ENCODE data around the gene TRIM38.
"Not testable (repeated sequence)": the region's sequence is repeated elsewhere in the genome, so short reads cannot be mapped to it uniquely, and the experiment has no call there.

Gene TRIM38

GRCh38 chr6:25972128-25972527 is 9.5 kb downstream of the TRIM38 start:
- no peak for DNase-seq

GRCh38 chr6:25972902-25973301 is 10.3 kb downstream of the TRIM38 start:
- no peak for DNase-seq

- DNase-seq, result no peak
These were observed 11.4 kb downstream of the TRIM38 start for GRCh38 chr6:25973923-25974555.

- DNase-seq, result no peak
These were observed 13.4 kb downstream of the TRIM38 start for GRCh38 chr6:25975923-25976560.

- DNase-seq, result no peak
These were observed 18.3 kb downstream of the TRIM38 start for GRCh38 chr6:25980935-25981334.

GRCh38 chr6:25981568-25982263 is 19.1 kb downstream of the TRIM38 start:
- no peak for DNase-seq

- no peak for DNase-seq
These were observed 21.7 kb downstream of the TRIM38 start for GRCh38 chr6:25984265-25984664.

GRCh38 chr6:25987845-25988244 is 25.2 kb downstream of the TRIM38 start:
- DNase-seq, result no peak

GRCh38 chr6:25990172-25990873 is 27.7 kb downstream of the TRIM38 start:
- no peak for DNase-seq

GRCh38 chr6:25991785-25992412 is 29.3 kb downstream of the TRIM38 start:
- DNase-seq, result peak in 4 of 6 experiments; percentile 27 to 71 (median 50)

GRCh38 chr6:25992413-25993340 is 30.1 kb downstream of the TRIM38 start:
- peak; percentile 78 to 91 (median 86) for DNase-seq

- DNase-seq, result not testable (repeated sequence)
These were observed 30.7 kb downstream of the TRIM38 start for GRCh38 chr6:25993341-25993684.

- no peak for DNase-seq
These were observed 32.9 kb downstream of the TRIM38 start for GRCh38 chr6:25995507-25995906.

GRCh38 chr6:25997921-25998320 is 35.3 kb downstream of the TRIM38 start:
- no peak for DNase-seq

- DNase-seq, result no peak
These were observed 35.8 kb downstream of the TRIM38 start for GRCh38 chr6:25998379-25998778.

- DNase-seq, result not testable (repeated sequence)
These were observed 36.6 kb downstream of the TRIM38 start for GRCh38 chr6:25999225-25999624.

GRCh38 chr6:26000366-26001144 is 38.0 kb downstream of the TRIM38 start:
- no peak for DNase-seq

GRCh38 chr6:26003102-26003694 is 40.6 kb downstream of the TRIM38 start:
- DNase-seq, result peak in 5 of 6 experiments; percentile 3 to 38 (median 21)

GRCh38 chr6:26006086-26006939 is 43.7 kb downstream of the TRIM38 start:
- no peak for DNase-seq

- not testable (repeated sequence) for DNase-seq
These were observed 44.3 kb downstream of the TRIM38 start for GRCh38 chr6:26006940-26007305.

Data from stimulated activated naive CD4-positive, alpha-beta T cell (primary cell).